Measurements from ENCODE around the gene CAMK2A. TPM values are rescaled to one million over a fixed set of nuclear protein-coding genes. Genes with fewer than 3 reads are reported as not detected.

The CAMK2A gene
- total RNA-seq, 1 experiment from 2014 or later, result 0.33 TPM

GRCh38 chr5:150189326-150189725, 100.2 kb downstream of the CAMK2A start:
- H3K9me3 Mint-ChIP-seq, result no peaks in the 10 kb centered on the region

More at GRCh38 chr5:150189326-150189725, 100.2 kb downstream of the CAMK2A start:
- Histone ChIP-seq H2BK12ac (ENCODE audit: insufficient read length, low read depth, low read length) (no peak overlapping the region), H4K8ac (replicated peaks; ENCODE audit: insufficient read length, low read depth, low read length) (no peak overlapping the region), H3K4me1 (ENCODE audit: insufficient read depth, low read length) (peaks cover 5% of the 10 kb centered on the region; the same call in 1 of the 2 replicates), H3K23me2 (ENCODE audit: insufficient read length, low read depth, low read length, poor library complexity, severe bottlenecking) (peaks cover 9% of the 10 kb centered on the region), H4K5ac (ENCODE audit: insufficient read length, low read depth, low read length) (no peak overlapping the region), H2AK5ac (ENCODE audit: insufficient read length, low read length) (no peak overlapping the region), H3K14ac (ENCODE audit: insufficient read depth, low read length) (no peak overlapping the region), H4K20me1 (ENCODE audit: control insufficient read depth, insufficient read depth, insufficient read length) (no peaks in the 10 kb centered on the region), H3K27me3 (ENCODE audit: insufficient read depth, low read length) (peaks cover 39% of the 10 kb centered on the region), H3K9me3 (ENCODE audit: control insufficient read depth, low read depth, low read length) (no peaks in the 10 kb centered on the region), H2BK5ac (ENCODE audit: insufficient read length, low read length) (no peak overlapping the region), H3K9ac (ENCODE audit: extremely low read depth, insufficient read length, low read length) (no peak overlapping the region), H2BK15ac (ENCODE audit: low read depth, low read length) (no peak overlapping the region), H3K4ac (ENCODE audit: low read depth, low read length) (no peak overlapping the region), H4K91ac (ENCODE audit: insufficient read length, low read depth, low read length) (no peak overlapping the region), H3K4me2 (ENCODE audit: insufficient read depth, insufficient read length, low read length) (peak overlapping the region; percentile 54), H3K56ac (ENCODE audit: insufficient read length, low read depth, low read length) (no peak overlapping the region), H3K27ac (ENCODE audit: insufficient read length, low read depth, low read length) (no peak overlapping the region), H3K79me2 (ENCODE audit: insufficient read depth, low read length) (no peaks in the 10 kb centered on the region), H2BK20ac (ENCODE audit: low read depth, low read length, poor library complexity, severe bottlenecking) (no peak overlapping the region), H2AFZ (ENCODE audit: low read length) (no peak overlapping the region), H3K79me1 (ENCODE audit: insufficient read depth, low read depth, low read length, poor library complexity, severe bottlenecking) (no peaks in the 10 kb centered on the region), H3K23ac (ENCODE audit: insufficient read length, low read depth, low read length) (no peak overlapping the region), H3K18ac (ENCODE audit: insufficient read length, low read depth, low read length) (no peak overlapping the region), H2BK120ac (ENCODE audit: low read depth, low read length, poor library complexity, severe bottlenecking) (no peak overlapping the region), H3T11ph (ENCODE audit: low read length) (no peak overlapping the region)
- WGBS (ENCODE audit: extremely low coverage, insufficient read length, low lambda C conversion rate), result no CpG with 5 or more reads among the region's 3 CpGs
- no peak for TF ChIP-seq CTCF (conservative IDR thresholded peaks at IDR 0.05)
- peak overlapping the region; percentile 35 to 61; a peak in 4 of 5 replicates for H3K4me3 Mint-ChIP-seq
- no peak for DNase-seq
- H3K27me3 Mint-ChIP-seq (ENCODE audit: low read depth), result peaks cover 99% of the 10 kb centered on the region
- no peaks in the 10 kb centered on the region for H3K36me3 Mint-ChIP-seq (ENCODE audit: insufficient read depth in 1 of 3, low read depth in 3 of 3)
- no peak overlapping the region for H3K27ac Mint-ChIP-seq
- peaks cover 24 to 36% of the 10 kb centered on the region in 2 experiments for H3K4me1 Mint-ChIP-seq

Data from H9 (cell line).